GM19023 (cell line): Measurements from ENCODE around the gene SYT15.
"Not testable (repeated sequence)": the region's sequence is repeated elsewhere in the genome, so short reads cannot be mapped to it uniquely, and the experiment has no call there.

ENCODE experiments used
- ATAC-seq: cut with Tn5 transposase; IDR thresholded peaks from one replicate; pipeline ENCODE4 v1.9.1; 2021; ENCODE audit warnings: mild to moderate bottlenecking, moderate library complexity; ENCODE audit not compliant: unreplicated experiment

Gene SYT15

GRCh38 chr10:46556515-46557318 is 22.2 kb upstream of the SYT15 start, which contains the start of gene GPRIN2:
TSS of gene GPRIN2 (minus strand) at chr10:46556658. CDS start at chr10:46550736, 5,922 bp downstream.
- no peak for ATAC-seq

- ATAC-seq: no peak
Observed at GRCh38 chr10:46557319-46558121, 21.4 kb upstream of the SYT15 start.

GRCh38 chr10:46558122-46558391 is 20.9 kb upstream of the SYT15 start:
- no peak for ATAC-seq

- no peak for ATAC-seq
Observed at GRCh38 chr10:46558392-46559185, 20.3 kb upstream of the SYT15 start.

GRCh38 chr10:46559231-46559671 is 19.7 kb upstream of the SYT15 start:
- ATAC-seq: no peak

- ATAC-seq: no peak
Observed at GRCh38 chr10:46560381-46560780, 18.5 kb upstream of the SYT15 start.

GRCh38 chr10:46560952-46561351 is 18.0 kb upstream of the SYT15 start:
- ATAC-seq: no peak

GRCh38 chr10:46565591-46566332 is 13.2 kb upstream of the SYT15 start:
- ATAC-seq: peak; percentile 55

GRCh38 chr10:46567151-46567550 is 11.8 kb upstream of the SYT15 start:
- not testable (repeated sequence) for ATAC-seq

GRCh38 chr10:46570655-46571054 is 8.3 kb upstream of the SYT15 start:
- not testable (repeated sequence) for ATAC-seq

GRCh38 chr10:46572765-46573164 is 6.2 kb upstream of the SYT15 start:
- ATAC-seq: not testable (repeated sequence)

GRCh38 chr10:46573314-46573713 is 5.6 kb upstream of the SYT15 start:
- not testable (repeated sequence) for ATAC-seq

GRCh38 chr10:46573884-46574283 is 5.0 kb upstream of the SYT15 start:
- not testable (repeated sequence) for ATAC-seq

GRCh38 chr10:46577624-46578473 is 1.1 kb upstream of the SYT15 start:
- ATAC-seq: not testable (repeated sequence)

GRCh38 chr10:46579378-46579777 is 450 bp downstream of the SYT15 start:
- not testable (repeated sequence) for ATAC-seq

GRCh38 chr10:46581997-46582396 is 3.1 kb downstream of the SYT15 start:
- ATAC-seq: not testable (repeated sequence)

- not testable (repeated sequence) for ATAC-seq
Observed at GRCh38 chr10:46582568-46582967, 3.6 kb downstream of the SYT15 start.

- ATAC-seq: not testable (repeated sequence)
Observed at GRCh38 chr10:46584196-46584595, 5.3 kb downstream of the SYT15 start.

- ATAC-seq: not testable (repeated sequence)
Observed at GRCh38 chr10:46585246-46585645, 6.3 kb downstream of the SYT15 start.
